Testis (tissue), 3 donors: Measurements from ENCODE around the gene DCUN1D5. TPM values are rescaled to one million over a fixed set of nuclear protein-coding genes. Genes with fewer than 3 reads are reported as not detected.

ENCODE experiments used
- DNase-seq: peaks from one replicate; pipeline ENCODE4 v3.0.0-alpha.2; 2019
- H3K27ac ChIP-seq, 2 donors: fragments of 200-600 bp; sonication (generic); one replicate each; pipeline ENCODE4 v1.5.1; 2019
- H3K27me3 ChIP-seq: fragments of 200-600 bp; sonication (generic); one replicate; pipeline ENCODE4 v1.5.1; 2019
- H3K36me3 ChIP-seq: fragments of 200-600 bp; sonication (generic); one replicate; pipeline ENCODE4 v1.5.1; 2017; ENCODE audit warnings: low read depth; ENCODE audit errors: missing control alignments
- H3K4me1 ChIP-seq: fragments of 200-600 bp; sonication (generic); one replicate; pipeline ENCODE4 v1.5.1; 2019
- H3K4me3 ChIP-seq, 2 donors: fragments of 200-600 bp; sonication (generic); one replicate each; pipeline ENCODE4 v1.5.1; 2017 to 2019
- H3K9me3 ChIP-seq: fragments of 200-600 bp; sonication (generic); one replicate; pipeline ENCODE4 v1.5.1; 2017
- CTCF ChIP-seq, 3 experiments: fragments of 450-650 bp in 2 of 3; fragments of 200-600 bp in 1 of 3; sonication (generic) in 1 of 3; IDR thresholded peaks; one replicate each; pipeline ENCODE4 v1.5.1; 2016 to 2019; ENCODE audit warnings: antibody characterized with exemption in 3 of 3, mild to moderate bottlenecking in 2 of 3, moderate library complexity in 1 of 3
- POLR2A ChIP-seq: fragments of 450-650 bp; IDR thresholded peaks from one replicate; pipeline ENCODE4 v1.6.1; 2017; ENCODE audit warnings: antibody characterized with exemption, mild to moderate bottlenecking, moderate library complexity
- WGBS, 2 donors: methylation state at CpG; one replicate each; pipeline ENCODE4 v1.1.5; 2018; 5-methylcytosine and 5-hydroxymethylcytosine counted together
- intact Hi-C: fragments of 100-400 bp; cut with DNase I; formaldehyde crosslinking; loops from one replicate; pipeline ENCODE4 v1.15.1; 2023; ENCODE audit warnings: low total_unique reads
- polyA plus RNA-seq: library from polyadenylated mRNA; stranded (reverse); fragments of 350-450 nt; fragmentation: Illumina TruSeq; extraction: RNeasy Lipid Tissue Mini Kit (QIAGEN cat#74804); gene quantifications from one replicate; pipeline ENCODE4 v1.2.3, GENCODE V29; 2014; ENCODE audit warnings: low read depth, low replicate concordance; ENCODE audit not compliant: insufficient read depth
- total RNA-seq, 2 donors: library from RNA; depleted of rRNA; stranded (reverse); fragments of >200 nt; gene quantifications; one replicate each; pipeline ENCODE4 v1.2.3, GENCODE V29; 2016

DCUN1D5 gene
- total and polyA plus RNA-seq, 3 donors from 2014 or later, result 37.3 to 70.8 (median 62.5) TPM

DNA sequence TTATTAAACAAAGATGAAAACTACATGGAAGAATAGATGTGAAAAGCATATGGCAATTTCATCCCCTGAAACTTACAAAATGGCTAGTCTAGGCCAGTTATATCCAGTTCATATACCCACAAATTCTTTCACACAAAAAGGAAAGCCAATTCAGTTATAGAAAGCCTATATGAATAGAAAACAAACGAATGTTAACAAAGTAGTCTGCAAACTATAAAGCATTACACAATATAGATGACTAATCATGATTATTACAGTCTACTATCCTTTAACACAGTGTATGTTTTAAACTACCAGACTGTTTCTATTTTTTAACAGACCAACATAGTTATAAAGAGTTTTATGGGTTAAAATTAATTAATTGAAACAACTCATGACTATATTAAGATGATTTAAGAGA, 12.1 kb downstream of the DCUN1D5 start:
- Histone ChIP-seq H3K4me1 (no peaks in the 10 kb centered on the region), H3K27ac (no peak overlapping the region), H3K27me3 (no peaks in the 10 kb centered on the region), H3K36me3 (no peaks in the 10 kb centered on the region), H3K4me3 (no peak overlapping the region), H3K9me3 (no peaks in the 10 kb centered on the region)
- no peak for TF ChIP-seq POLR2A
- no peak for TF ChIP-seq CTCF (IDR thresholded peaks at IDR 0.05)
- DNase-seq, result no peak
- 86 to 92% methylated on average over 1 of the region's 1 CpG for WGBS, 2 donors
- intact Hi-C loops, result no loop called here

GRCh38 chr11:103078710-103079109, 13.2 kb downstream of the DCUN1D5 start:
- no peak for DNase-seq
- intact Hi-C loops, result no loop called here
- no peaks in the 10 kb centered on the region for H3K4me1 ChIP-seq
- 96 to 99% methylated on average over 5 of the region's 5 CpGs for whole genome bisulfite sequencing, 2 donors
- H3K27ac ChIP-seq, result no peak overlapping the region
- H3K9me3 ChIP-seq, result no peaks in the 10 kb centered on the region
- TF ChIP-seq CTCF (IDR thresholded peaks at IDR 0.05) (no peak), POLR2A (no peak)
- H3K4me3 ChIP-seq, result no peak overlapping the region
- no peaks in the 10 kb centered on the region for H3K27me3 ChIP-seq
- no peaks in the 10 kb centered on the region for H3K36me3 ChIP-seq

GRCh38 chr11:103077554-103077953, 14.4 kb downstream of the DCUN1D5 start:
- Histone ChIP-seq H3K4me3 (no peak overlapping the region), H3K27me3 (no peaks in the 10 kb centered on the region), H3K4me1 (no peaks in the 10 kb centered on the region), H3K9me3 (no peaks in the 10 kb centered on the region), H3K36me3 (no peaks in the 10 kb centered on the region), H3K27ac (no peak overlapping the region)
- 93 to 95% methylated on average over 3 of the region's 3 CpGs for WGBS, 2 donors
- DNase-seq, result no peak
- TF ChIP-seq CTCF (IDR thresholded peaks at IDR 0.05), result no peak
- TF ChIP-seq POLR2A, result no peak
- intact Hi-C loops, result no loop called here

DNA sequence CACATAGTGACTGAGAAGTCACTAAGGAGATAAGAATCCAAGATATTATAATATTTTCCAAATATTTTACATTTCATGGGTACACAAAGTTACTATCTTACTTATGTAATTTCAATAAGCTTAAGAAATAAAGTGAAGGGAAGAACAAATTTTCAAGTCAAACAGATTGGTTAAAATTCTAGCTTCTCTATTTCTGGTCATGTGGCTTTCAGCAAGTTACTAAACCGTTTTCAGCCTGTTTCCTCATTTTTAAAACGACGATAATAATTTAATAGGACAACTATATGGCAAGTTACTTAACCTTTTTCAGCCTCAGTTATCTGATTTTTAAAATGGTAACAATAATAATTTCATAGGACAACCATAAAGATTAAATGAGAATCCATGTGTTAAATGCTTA, 15.6 kb downstream of the DCUN1D5 start:
- Histone ChIP-seq H3K4me3 (no peak overlapping the region), H3K9me3 (no peaks in the 10 kb centered on the region), H3K27ac (no peak overlapping the region), H3K4me1 (no peaks in the 10 kb centered on the region), H3K36me3 (no peaks in the 10 kb centered on the region), H3K27me3 (no peaks in the 10 kb centered on the region)
- no peak for DNase-seq
- WGBS, 2 donors, result 89 to 91% methylated on average over 3 of the region's 3 CpGs
- TF ChIP-seq CTCF (IDR thresholded peaks at IDR 0.05) (no peak), POLR2A (no peak)
- intact Hi-C loops, result no loop called here

DNA sequence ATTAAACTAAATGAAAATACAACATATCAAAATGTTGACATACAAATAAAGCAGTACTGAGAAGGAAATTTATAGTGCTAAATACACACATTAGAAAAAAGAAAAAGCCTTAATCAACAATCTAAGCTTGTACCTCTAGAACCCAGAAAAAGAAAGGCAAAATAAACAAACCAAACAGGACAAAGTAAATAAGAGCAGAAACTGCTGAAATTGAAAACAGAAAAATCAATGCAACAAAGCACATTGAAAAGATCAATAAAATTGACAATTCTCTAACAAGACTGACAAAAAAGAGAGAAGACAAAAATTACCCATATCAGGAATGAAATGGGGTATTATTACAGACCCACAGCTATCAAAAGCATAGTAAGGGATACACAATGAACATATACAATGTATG, 21.0 kb downstream of the DCUN1D5 start:
- H3K9me3 ChIP-seq, result no peaks in the 10 kb centered on the region
- H3K27me3 ChIP-seq, result no peaks in the 10 kb centered on the region
- intact Hi-C loops, result no loop called here
- H3K36me3 ChIP-seq, result no peaks in the 10 kb centered on the region
- H3K27ac ChIP-seq, result no peak overlapping the region
- no peak for TF ChIP-seq CTCF (IDR thresholded peaks at IDR 0.05)
- no peak for TF ChIP-seq POLR2A
- DNase-seq, result no peak
- H3K4me3 ChIP-seq, result no peak overlapping the region
- no peaks in the 10 kb centered on the region for H3K4me1 ChIP-seq
